GM18909 (cell line): ENCODE data around the gene FARSB.
A peak's percentile ranks its signal among the peaks of the same experiment; 100 is the strongest.
"Not testable (repeated sequence)": the region's sequence is repeated elsewhere in the genome, so short reads cannot be mapped to it uniquely, and the experiment has no call there.

ENCODE experiments used
- ATAC-seq: cut with Tn5 transposase; IDR thresholded peaks from one replicate; pipeline ENCODE4 v1.9.1; 2021; ENCODE audit warnings: mild to moderate bottlenecking; ENCODE audit not compliant: unreplicated experiment, poor library complexity

FARSB gene

GRCh38 chr2:222655787-222656525, at the start of gene FARSB:
Gene FARSB (minus strand): TSS chr2:222656092. CDS start chr2:222656073, 19 bp downstream.
- ATAC-seq, result peak; percentile 92

- no peak for ATAC-seq
Measured at GRCh38 chr2:222703886-222704285, 48.0 kb upstream of the FARSB start.

- ATAC-seq, result no peak
Measured at GRCh38 chr2:222703091-222703490, 47.2 kb upstream of the FARSB start.

GRCh38 chr2:222701721-222702131, 45.8 kb upstream of the FARSB start:
- no peak for ATAC-seq

GRCh38 chr2:222701233-222701632, 45.3 kb upstream of the FARSB start:
- ATAC-seq, result no peak

- no peak for ATAC-seq
Measured at GRCh38 chr2:222698276-222698675, 42.4 kb upstream of the FARSB start.

- ATAC-seq, result peak; percentile 74
Measured at GRCh38 chr2:222693837-222694236, 37.9 kb upstream of the FARSB start.

- ATAC-seq, result not testable (repeated sequence)
Measured at GRCh38 chr2:222693413-222693812, 37.5 kb upstream of the FARSB start.

GRCh38 chr2:222690564-222691200, 34.8 kb upstream of the FARSB start:
- ATAC-seq, result peak; percentile 95

- ATAC-seq, result no peak
Measured at GRCh38 chr2:222689322-222689721, 33.4 kb upstream of the FARSB start.

- no peak for ATAC-seq
Measured at GRCh38 chr2:222688917-222689316, 33.0 kb upstream of the FARSB start.

GRCh38 chr2:222686086-222686750, 30.3 kb upstream of the FARSB start:
- ATAC-seq, result no peak

GRCh38 chr2:222683805-222684204, 27.9 kb upstream of the FARSB start:
- no peak for ATAC-seq

GRCh38 chr2:222677981-222678380, 22.1 kb upstream of the FARSB start:
- ATAC-seq, result no peak

GRCh38 chr2:222673883-222674282, 18.0 kb upstream of the FARSB start:
- no peak for ATAC-seq

- ATAC-seq, result no peak
Measured at GRCh38 chr2:222673273-222673672, 17.4 kb upstream of the FARSB start.

GRCh38 chr2:222672068-222672401, 16.1 kb upstream of the FARSB start:
- ATAC-seq, result no peak

- peak; percentile 70 for ATAC-seq
Measured at GRCh38 chr2:222671259-222672067, 15.6 kb upstream of the FARSB start, which contains the start of gene MOGAT1. Gene MOGAT1 (plus strand): TSS chr2:222671658. CDS start chr2:222671786, 128 bp downstream.

- no peak for ATAC-seq
Measured at GRCh38 chr2:222670191-222671038, 14.5 kb upstream of the FARSB start.

- no peak for ATAC-seq
Measured at GRCh38 chr2:222669353-222669752, 13.5 kb upstream of the FARSB start.
